Measurements from ENCODE around the gene ALDH1B1. TPM values are rescaled to one million over a fixed set of nuclear protein-coding genes. Genes with fewer than 3 reads are reported as not detected.

The ALDH1B1 gene
- total and polyA plus RNA-seq, 12 donors = 4.4 to 46.8 (median 19.3) TPM

GRCh38 chr9:38418366-38418765, 25.9 kb downstream of the ALDH1B1 start:
- Histone ChIP-seq H3K4me1 (replicated peaks in 1 of 2) (no peaks in the 10 kb centered on the region), H3K27me3 (peaks cover 15% of the 10 kb centered on the region), H3K36me3 (replicated peaks in 1 of 2) (no peaks in the 10 kb centered on the region), H3K27ac (peak overlapping the region in 1 of 5 donors; percentile 5), H3K9me3 (replicated peaks in 1 of 3) (no peaks in the 10 kb centered on the region), H3K4me3 (no peak overlapping the region)
- TF ChIP-seq POLR2A (IDR thresholded peaks at IDR 0.05) (no peak), CTCF (IDR thresholded peaks at IDR 0.05) (no peak)
- intact Hi-C loops (cut with DNase I) = loop anchor here in 1 of 2 donors (5.0 kb wide), 1 partner anchor 296 kb away; no protein-coding TSS in a partner anchor
- no peak for DNase-seq
- 80 to 95% (median 89%) methylated on average over 1 of the region's 1 CpG for WGBS, 4 donors

- WGBS, 4 donors = 70 to 77% (median 74%) methylated on average over 4 to 5 of the region's 5 CpGs
- intact Hi-C loops (cut with DNase I) = loop anchor here in 1 of 2 donors (5.0 kb wide), 1 partner anchor 297 kb away; no protein-coding TSS in a partner anchor
- peak overlapping the region in 1 of 5 donors; percentile 8 for H3K27ac ChIP-seq
- DNase-seq = no peak
- H3K4me3 ChIP-seq = no peak overlapping the region
- H3K36me3 ChIP-seq (replicated peaks in 1 of 2) = no peaks in the 10 kb centered on the region
- no peaks in the 10 kb centered on the region for H3K9me3 ChIP-seq (replicated peaks in 1 of 3)
- no peaks in the 10 kb centered on the region for H3K4me1 ChIP-seq (replicated peaks in 1 of 2)
- TF ChIP-seq POLR2A (IDR thresholded peaks at IDR 0.05) = no peak
- TF ChIP-seq CTCF (IDR thresholded peaks at IDR 0.05) = no peak
- peaks cover 23% of the 10 kb centered on the region for H3K27me3 ChIP-seq
Measured at GRCh38 chr9:38419181-38419580, 26.7 kb downstream of the ALDH1B1 start.

- intact Hi-C loops (cut with DNase I) = no loop called here
- H3K27me3 ChIP-seq = peaks cover 37% of the 10 kb centered on the region
- H3K9me3 ChIP-seq (replicated peaks in 1 of 3) = no peaks in the 10 kb centered on the region
- H3K4me1 ChIP-seq (replicated peaks in 1 of 2) = no peaks in the 10 kb centered on the region
- peak overlapping the region in 1 of 5 donors; percentile 49 for H3K27ac ChIP-seq
- no peaks in the 10 kb centered on the region for H3K36me3 ChIP-seq (replicated peaks in 1 of 2)
- H3K4me3 ChIP-seq = no peak overlapping the region
- peak in 1 of 7 donors; percentile 68 for DNase-seq
- 59 to 69% (median 66%) methylated on average over 9 of the region's 9 CpGs for WGBS, 4 donors
- TF ChIP-seq POLR2A (IDR thresholded peaks at IDR 0.05) = no peak
- no peak for TF ChIP-seq CTCF (IDR thresholded peaks at IDR 0.05)
Measured at GRCh38 chr9:38421498-38422211, 29.2 kb downstream of the ALDH1B1 start.

DNA sequence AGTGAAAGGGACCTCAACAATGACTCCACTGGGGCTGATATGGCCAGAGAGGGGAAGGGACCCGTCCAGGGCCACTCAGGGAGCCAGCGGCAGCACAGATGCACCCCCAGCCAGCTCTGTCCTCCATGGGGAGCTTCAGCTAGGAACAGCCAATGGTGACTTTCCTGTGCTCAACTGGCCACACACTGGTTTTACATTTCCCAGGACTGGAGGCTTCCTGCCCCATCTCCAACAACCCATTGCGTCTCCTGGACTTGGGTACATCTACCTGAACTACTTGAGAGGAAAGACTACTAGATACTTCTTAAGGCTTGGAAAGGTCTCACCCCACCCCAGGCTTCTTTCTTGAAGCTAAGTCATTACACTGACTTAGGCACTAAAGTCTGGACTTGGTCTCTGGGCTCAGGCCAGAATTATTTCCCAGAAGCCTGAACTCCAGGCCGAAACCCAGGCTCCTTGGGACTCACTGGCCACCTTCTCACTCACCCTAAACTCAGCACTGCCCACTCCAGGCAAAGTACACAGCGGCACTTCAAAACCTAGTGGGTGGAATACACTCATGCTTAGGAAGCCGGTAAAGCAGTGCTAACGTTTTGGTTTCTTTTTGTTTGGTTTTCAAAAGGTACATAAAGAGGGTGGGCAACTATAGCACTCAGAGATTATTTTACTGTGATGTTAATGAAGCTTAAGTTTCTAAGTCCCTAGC, 30.2 kb downstream of the ALDH1B1 start:
- no peak overlapping the region for H3K4me3 ChIP-seq
- H3K4me1 ChIP-seq (replicated peaks in 1 of 2) = no peaks in the 10 kb centered on the region
- DNase-seq = peak in 1 of 7 donors; percentile 51
- no peaks in the 10 kb centered on the region for H3K36me3 ChIP-seq (replicated peaks in 1 of 2)
- H3K27ac ChIP-seq = peak overlapping the region in 1 of 5 donors; percentile 49
- intact Hi-C loops (cut with DNase I) = no loop called here
- peaks cover 37% of the 10 kb centered on the region for H3K27me3 ChIP-seq
- whole genome bisulfite sequencing, 4 donors = 63 to 80% (median 67%) methylated on average over 6 to 7 of the region's 7 CpGs
- H3K9me3 ChIP-seq (replicated peaks in 1 of 3) = no peaks in the 10 kb centered on the region
- TF ChIP-seq CTCF (IDR thresholded peaks at IDR 0.05) (no peak), POLR2A (IDR thresholded peaks at IDR 0.05) (no peak)
